Choroid plexus epithelial cell (primary cell): Measurements from ENCODE around the gene SLC25A26.

Experiments
- DNase-seq: peaks from one replicate; pipeline ENCODE4 v3.0.0-alpha.2; 2010; ENCODE audit warnings: low read depth
- H3K4me3 ChIP-seq: 2 replicates; pipeline ENCODE4 v1.5.1; 2011; ENCODE audit warnings: low read depth, mild to moderate bottlenecking, control low read depth, low read length, moderate library complexity
- TF ChIP-seq, protein P1 (sequence below): conservative IDR thresholded peaks from 2 replicates; pipeline ENCODE4 v1.5.1; 2011; ENCODE audit warnings: low read depth, mild to moderate bottlenecking, control low read depth, inconsistent platforms, low read length, moderate library complexity

Gene SLC25A26

DNA sequence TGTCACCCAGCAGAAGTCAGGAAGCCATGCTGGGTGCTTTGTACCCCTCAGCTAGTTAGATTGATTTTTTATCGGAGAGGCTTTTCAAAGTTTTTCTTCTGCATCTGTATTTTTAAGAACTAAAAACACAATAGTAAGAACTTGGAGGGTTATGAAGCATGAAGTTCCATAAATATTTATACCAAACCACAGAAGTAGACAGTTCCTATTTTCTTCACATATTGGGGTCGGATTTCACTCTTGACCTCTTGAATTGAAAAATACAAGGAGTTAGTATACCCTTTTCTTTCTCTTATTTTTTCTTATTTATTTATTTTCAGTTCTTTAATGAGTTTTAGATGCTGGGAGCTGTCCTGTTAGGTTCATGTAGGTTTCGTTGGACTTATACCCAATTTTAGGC lies 35.1 kb downstream of the SLC25A26 start:
- DNase-seq: peak; percentile 27
- TF ChIP-seq, protein P1, sequence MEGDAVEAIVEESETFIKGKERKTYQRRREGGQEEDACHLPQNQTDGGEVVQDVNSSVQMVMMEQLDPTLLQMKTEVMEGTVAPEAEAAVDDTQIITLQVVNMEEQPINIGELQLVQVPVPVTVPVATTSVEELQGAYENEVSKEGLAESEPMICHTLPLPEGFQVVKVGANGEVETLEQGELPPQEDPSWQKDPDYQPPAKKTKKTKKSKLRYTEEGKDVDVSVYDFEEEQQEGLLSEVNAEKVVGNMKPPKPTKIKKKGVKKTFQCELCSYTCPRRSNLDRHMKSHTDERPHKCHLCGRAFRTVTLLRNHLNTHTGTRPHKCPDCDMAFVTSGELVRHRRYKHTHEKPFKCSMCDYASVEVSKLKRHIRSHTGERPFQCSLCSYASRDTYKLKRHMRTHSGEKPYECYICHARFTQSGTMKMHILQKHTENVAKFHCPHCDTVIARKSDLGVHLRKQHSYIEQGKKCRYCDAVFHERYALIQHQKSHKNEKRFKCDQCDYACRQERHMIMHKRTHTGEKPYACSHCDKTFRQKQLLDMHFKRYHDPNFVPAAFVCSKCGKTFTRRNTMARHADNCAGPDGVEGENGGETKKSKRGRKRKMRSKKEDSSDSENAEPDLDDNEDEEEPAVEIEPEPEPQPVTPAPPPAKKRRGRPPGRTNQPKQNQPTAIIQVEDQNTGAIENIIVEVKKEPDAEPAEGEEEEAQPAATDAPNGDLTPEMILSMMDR: no peak
- no peak overlapping the region for H3K4me3 ChIP-seq

DNA sequence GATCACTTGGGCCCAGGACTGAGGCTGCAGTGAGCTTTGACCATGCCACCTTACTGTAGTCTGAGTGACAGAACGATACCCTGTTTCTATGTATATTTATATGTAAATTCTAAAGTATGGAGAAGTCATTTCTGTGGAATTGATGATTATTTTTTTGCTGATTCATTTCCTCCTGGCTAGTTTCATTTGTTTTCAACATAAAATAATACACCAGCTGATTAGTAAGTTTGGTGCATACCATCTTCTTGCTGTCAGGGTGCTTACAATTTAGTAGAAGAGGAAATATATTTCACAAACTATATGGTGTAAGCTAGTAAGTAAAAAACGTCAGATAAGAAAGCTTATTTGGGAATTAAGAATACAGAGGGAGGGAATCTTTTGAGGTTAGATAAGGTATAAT lies 36.0 kb downstream of the SLC25A26 start:
- no peak overlapping the region for H3K4me3 ChIP-seq
- peak; percentile 33 for DNase-seq
- TF ChIP-seq, protein P1: no peak

DNA sequence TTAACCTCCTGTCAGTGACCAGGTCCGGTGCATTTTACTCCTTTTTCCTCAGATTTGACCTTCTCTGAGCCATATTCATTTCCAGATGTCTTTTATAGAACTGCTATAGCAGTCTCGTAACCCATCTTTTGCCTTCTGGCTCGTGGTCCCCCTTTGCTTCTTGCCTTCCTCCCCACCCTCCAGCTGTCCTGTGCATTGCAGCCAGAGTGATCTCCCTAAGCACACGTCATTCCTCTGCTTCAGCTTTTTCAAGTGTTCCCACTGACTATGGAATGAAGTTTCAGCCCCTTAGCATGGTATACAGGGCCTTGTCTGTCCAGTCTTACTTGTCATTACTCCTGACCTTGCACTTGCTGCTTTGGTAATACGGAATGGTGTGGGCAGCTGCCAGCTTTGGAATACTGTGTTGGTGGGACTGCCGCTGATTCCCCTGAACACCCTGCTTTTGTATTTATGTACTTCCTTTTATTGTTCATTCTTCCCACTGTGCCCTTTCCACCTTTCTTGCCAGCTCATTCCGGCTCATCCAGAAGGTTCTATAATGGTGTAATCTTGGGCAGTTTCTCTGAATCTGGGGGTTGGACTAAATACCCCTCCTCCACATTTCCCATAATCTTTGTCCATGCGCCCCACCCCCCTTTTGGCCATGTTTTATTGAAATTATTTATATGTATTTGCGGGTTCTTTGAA lies 38.9 kb downstream of the SLC25A26 start:
- TF ChIP-seq, protein P1: no peak
- DNase-seq: no peak
- H3K4me3 ChIP-seq: no peak overlapping the region

DNA sequence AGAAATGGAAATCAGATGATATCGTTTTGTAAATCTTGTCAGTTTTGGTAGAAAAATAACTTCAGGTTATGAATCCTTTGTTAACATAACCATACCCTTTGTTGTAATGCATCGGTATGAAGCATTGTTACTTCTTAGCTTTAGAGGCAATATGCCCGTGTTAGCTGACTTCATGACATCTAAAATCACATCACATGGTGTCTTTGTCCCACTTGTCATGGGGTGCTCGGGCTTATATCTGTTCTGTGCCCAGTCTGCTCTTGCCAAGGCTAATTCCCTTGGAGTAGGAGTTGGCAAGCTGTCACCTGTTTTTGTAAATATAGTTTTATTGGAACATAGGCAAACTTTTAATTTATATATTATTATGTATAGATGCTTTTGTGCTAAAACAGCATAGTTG lies 39.6 kb downstream of the SLC25A26 start:
- H3K4me3 ChIP-seq: no peak overlapping the region
- TF ChIP-seq, protein P1: no peak
- no peak for DNase-seq

DNA sequence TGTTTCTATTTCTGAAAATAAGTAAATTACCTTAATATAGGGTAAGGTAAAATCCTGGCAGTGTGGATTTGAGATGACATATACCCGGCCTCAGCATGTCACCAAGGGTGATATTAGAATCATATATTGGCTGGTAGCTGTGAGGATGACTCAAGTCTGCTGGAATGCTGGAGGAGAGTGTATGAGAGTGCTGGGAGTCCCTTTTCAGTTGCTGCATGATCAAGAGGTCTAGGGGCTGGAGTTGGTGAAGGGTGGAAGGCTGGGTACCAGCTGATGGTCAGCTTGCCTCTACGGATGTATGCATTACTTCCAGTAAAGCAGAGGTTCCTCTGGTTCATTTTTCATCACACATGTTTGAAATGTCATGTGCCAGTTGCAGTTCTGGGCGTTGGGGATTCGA lies 40.6 kb downstream of the SLC25A26 start:
- peak; percentile 54 for DNase-seq
- H3K4me3 ChIP-seq: no peak overlapping the region
- TF ChIP-seq, protein P1: no peak

DNA sequence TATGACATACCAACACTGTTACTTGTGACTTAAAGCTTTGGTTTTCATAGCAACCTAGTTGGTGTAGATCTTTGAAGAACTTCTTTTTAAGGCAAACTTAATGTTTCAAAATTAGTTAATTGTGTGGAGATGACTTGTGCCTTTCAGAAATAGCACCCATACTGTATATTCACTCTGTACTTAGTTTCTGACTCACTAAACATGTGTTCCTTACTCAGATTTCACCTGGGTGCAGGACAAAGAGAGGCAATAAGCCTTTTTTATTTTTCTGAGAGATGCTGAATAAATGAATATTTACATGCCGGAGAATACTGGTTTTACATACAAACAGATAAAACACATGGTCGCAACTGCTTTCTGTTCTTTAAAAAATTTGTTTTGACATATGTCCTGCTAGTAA lies 44.8 kb downstream of the SLC25A26 start:
- TF ChIP-seq, protein P1: no peak
- no peak for DNase-seq
- no peak overlapping the region for H3K4me3 ChIP-seq

DNA sequence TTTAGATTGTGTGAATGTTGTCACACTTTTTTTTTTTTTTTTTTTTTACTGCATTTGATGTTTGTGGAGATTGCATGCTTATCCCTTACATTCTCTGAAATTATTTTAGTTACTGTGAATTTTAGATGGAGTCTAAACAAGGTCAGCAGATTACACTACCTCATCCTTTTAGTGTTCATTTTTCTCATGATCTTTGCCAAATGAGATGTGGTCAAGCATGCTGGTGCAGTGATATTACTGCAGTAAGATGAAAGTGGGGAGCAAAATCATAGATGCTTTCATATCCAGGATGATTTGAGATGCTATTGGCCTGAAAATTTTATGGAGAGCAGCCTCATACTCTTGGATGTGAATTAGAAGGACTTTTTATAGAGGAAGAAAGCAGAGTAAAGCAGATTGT lies 45.8 kb downstream of the SLC25A26 start:
- TF ChIP-seq, protein P1: no peak

More for the DNA sequence above, 45.8 kb downstream of the SLC25A26 start:
- no peak for DNase-seq
- no peak overlapping the region for H3K4me3 ChIP-seq
